Testis (tissue), 2 donors: ENCODE results near the gene PPP1R12B.

Source experiments
- POLR2A ChIP-seq: fragments of 450-650 bp; IDR thresholded peaks from one replicate; pipeline ENCODE4 v1.6.1; 2017; ENCODE audit warnings: antibody characterized with exemption, mild to moderate bottlenecking, moderate library complexity
- TF ChIP-seq, protein P1 (sequence below), 3 experiments: fragments of 450-650 bp in 2 of 3; fragments of 200-600 bp in 1 of 3; sonication (generic) in 1 of 3; IDR thresholded peaks; one replicate each; pipeline ENCODE4 v1.5.1; 2016 to 2019; ENCODE audit warnings: antibody characterized with exemption in 3 of 3, mild to moderate bottlenecking in 2 of 3, moderate library complexity in 1 of 3

DNA sequence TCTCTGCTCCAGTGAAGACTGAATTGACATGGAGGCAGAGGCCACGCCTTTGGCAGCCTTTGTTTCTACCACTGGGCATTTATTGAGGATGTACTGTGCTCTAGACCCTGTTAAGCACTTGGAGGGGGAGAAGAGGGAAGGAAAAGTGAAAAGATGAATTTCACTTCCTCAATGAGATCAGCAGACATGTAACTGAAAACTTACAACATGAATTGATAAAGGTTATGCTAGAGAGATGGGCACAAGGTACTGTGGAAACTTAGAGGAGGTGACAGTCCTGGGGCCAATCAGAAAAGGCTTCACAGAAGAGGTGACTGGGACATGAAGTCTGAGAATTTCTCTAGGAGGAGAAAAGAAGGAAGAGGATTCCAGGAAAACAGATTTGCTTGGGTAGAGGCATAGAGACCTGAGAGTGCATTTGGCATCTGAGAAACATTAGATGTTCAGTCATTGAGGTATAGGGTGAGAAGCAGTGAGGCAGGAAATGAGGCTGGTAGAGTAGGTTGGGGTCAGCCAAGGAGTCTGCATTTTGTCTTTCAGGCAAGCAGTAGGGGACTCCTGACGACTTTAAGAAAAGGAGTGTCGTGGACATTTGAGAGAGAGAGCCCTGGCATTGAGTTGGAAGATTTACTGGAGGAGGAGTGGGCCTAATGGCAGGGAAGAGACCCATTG lies 248.7 kb downstream of the PPP1R12B start:
- TF ChIP-seq, protein P1, sequence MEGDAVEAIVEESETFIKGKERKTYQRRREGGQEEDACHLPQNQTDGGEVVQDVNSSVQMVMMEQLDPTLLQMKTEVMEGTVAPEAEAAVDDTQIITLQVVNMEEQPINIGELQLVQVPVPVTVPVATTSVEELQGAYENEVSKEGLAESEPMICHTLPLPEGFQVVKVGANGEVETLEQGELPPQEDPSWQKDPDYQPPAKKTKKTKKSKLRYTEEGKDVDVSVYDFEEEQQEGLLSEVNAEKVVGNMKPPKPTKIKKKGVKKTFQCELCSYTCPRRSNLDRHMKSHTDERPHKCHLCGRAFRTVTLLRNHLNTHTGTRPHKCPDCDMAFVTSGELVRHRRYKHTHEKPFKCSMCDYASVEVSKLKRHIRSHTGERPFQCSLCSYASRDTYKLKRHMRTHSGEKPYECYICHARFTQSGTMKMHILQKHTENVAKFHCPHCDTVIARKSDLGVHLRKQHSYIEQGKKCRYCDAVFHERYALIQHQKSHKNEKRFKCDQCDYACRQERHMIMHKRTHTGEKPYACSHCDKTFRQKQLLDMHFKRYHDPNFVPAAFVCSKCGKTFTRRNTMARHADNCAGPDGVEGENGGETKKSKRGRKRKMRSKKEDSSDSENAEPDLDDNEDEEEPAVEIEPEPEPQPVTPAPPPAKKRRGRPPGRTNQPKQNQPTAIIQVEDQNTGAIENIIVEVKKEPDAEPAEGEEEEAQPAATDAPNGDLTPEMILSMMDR (IDR thresholded peaks at IDR 0.05) = no peak
- no peak for TF ChIP-seq POLR2A
